Fibroblast of lung (primary cell): Measurements from ENCODE around the gene ID1. TPM values are rescaled to one million over a fixed set of nuclear protein-coding genes. Genes with fewer than 3 reads are reported as not detected.
"Not testable (repeated sequence)": the region's sequence is repeated elsewhere in the genome, so short reads cannot be mapped to it uniquely, and the experiment has no call there.

Experiments
- DNase-seq, 2 donors: peaks; one replicate each; pipeline versions ENCODE4 v3.0.0 to v3.0.0-alpha.2; 2010; ENCODE audit warnings: low read depth in 2 of 2
- H2AFZ ChIP-seq: 2 replicates; pipeline ENCODE4 v1.5.1; 2012; ENCODE audit warnings: low read length, control low read depth, inconsistent platforms
- H3K27ac ChIP-seq: 2 replicates; pipeline ENCODE4 v1.5.1; 2011; ENCODE audit warnings: low read length, control low read depth; ENCODE audit not compliant: insufficient read depth
- H3K27me3 ChIP-seq: 2 replicates; pipeline ENCODE4 v1.5.1; 2011; ENCODE audit warnings: mild to moderate bottlenecking, low read length; ENCODE audit not compliant: control insufficient read depth, insufficient read depth
- H3K36me3 ChIP-seq: 2 replicates; pipeline ENCODE4 v1.5.1; 2011; ENCODE audit warnings: low read length; ENCODE audit not compliant: control insufficient read depth, insufficient read depth
- H3K4me1 ChIP-seq: 2 replicates; pipeline ENCODE4 v1.5.1; 2011; ENCODE audit warnings: low read length; ENCODE audit not compliant: control insufficient read depth, insufficient read depth; ENCODE audit errors: extremely low read depth
- H3K4me2 ChIP-seq: 2 replicates; pipeline ENCODE4 v1.5.1; 2011; ENCODE audit warnings: low read length, control low read depth; ENCODE audit not compliant: insufficient read depth; ENCODE audit errors: extremely low read depth
- H3K4me3 ChIP-seq, 4 experiments: fragments of 200-600 bp in 1 of 4; sonication (generic) in 1 of 4; replicated peaks in 1 of 4; 2 replicates each; pipeline ENCODE4 v1.5.1; 2011 to 2016; ENCODE audit warnings: low read length in 4 of 4, low read depth in 3 of 4, mild to moderate bottlenecking in 3 of 4, control low read depth in 2 of 4, inconsistent platforms in 1 of 4, mixed read lengths in 1 of 4; ENCODE audit not compliant: insufficient read depth in 1 of 4; ENCODE audit errors: control extremely low read depth in 1 of 4
- H3K79me2 ChIP-seq: 2 replicates; pipeline ENCODE4 v1.5.1; 2012; ENCODE audit warnings: mild to moderate bottlenecking, low read length, inconsistent platforms; ENCODE audit not compliant: control insufficient read depth, insufficient read depth
- H3K9ac ChIP-seq: 2 replicates; pipeline ENCODE4 v1.5.1; 2011; ENCODE audit warnings: mild to moderate bottlenecking, low read length, control low read depth; ENCODE audit not compliant: insufficient read depth
- H3K9me3 ChIP-seq: 2 replicates; pipeline ENCODE4 v1.5.1; 2012; ENCODE audit warnings: low read depth, low read length; ENCODE audit not compliant: control insufficient read depth, insufficient read depth
- H4K20me1 ChIP-seq: 2 replicates; pipeline ENCODE4 v1.5.1; 2011; ENCODE audit warnings: low read length; ENCODE audit not compliant: control insufficient read depth, insufficient read depth; ENCODE audit errors: extremely low read depth
- EZH2 ChIP-seq: IDR thresholded peaks from 2 replicates; pipeline ENCODE4 v1.5.1; 2012; ENCODE audit warnings: low read length, control low read depth, mild to moderate bottlenecking; ENCODE audit errors: missing control alignments
- polyA plus RNA-seq, 2 donors: library from polyadenylated mRNA; depleted of rRNA in 1 of 2; stranded (reverse) in 1 of 2; unstranded in 1 of 2; fragments of >200 nt; gene quantifications; 2 replicates each; pipeline ENCODE4 v1.2.1, GENCODE V29; 2011 to 2012; ENCODE audit warnings: missing spikeins in 1 of 2
- total RNA-seq: library from RNA; depleted of rRNA; stranded (reverse); fragments of >200 nt; gene quantifications from 2 replicates; pipeline ENCODE4 v1.2.1, GENCODE V29; 2014
- TF ChIP-seq, protein P1 (sequence below), 2 donors: IDR thresholded peaks in 1 of 2; conservative IDR thresholded peaks in 1 of 2; 1 replicate in 1 of 2; 2 replicates in 1 of 2; pipeline ENCODE4 v1.5.1; 2011 to 2012; ENCODE audit warnings: low read length in 2 of 2, control low read depth in 1 of 2, inconsistent platforms in 1 of 2, low read depth in 1 of 2, mild to moderate bottlenecking in 1 of 2

Gene ID1
- total and polyA plus RNA-seq, 2 donors (not counting 1 experiment from before 2014, with no cell fraction given), result 14.5 to 27.4 TPM

DNA sequence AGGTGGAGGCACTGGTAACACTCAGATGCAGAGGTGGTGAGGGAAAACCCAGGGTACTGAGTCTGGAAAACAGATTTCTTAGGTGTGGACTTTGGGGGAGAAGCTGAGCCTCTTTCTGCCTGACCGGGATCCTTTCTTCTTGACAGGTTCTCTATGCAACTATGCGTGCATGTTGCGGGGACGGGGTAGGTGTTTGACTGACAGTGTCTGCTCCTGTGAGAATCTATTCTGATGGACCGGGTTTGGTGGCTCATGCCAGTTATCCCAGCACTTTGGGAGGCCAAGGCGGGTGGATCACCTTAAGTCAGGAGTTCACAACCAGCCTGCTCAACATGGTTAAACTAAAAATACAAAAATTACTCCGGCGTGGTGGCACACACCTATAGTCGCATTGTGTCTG lies 27.9 kb upstream of the ID1 start:
- H2AFZ ChIP-seq, result no peak overlapping the region
- no peak overlapping the region for H3K4me3 ChIP-seq
- H3K9ac ChIP-seq, result no peak overlapping the region
- no peak overlapping the region for H3K4me2 ChIP-seq
- no peaks in the 10 kb centered on the region for H3K27me3 ChIP-seq
- DNase-seq, result no peak
- no peak overlapping the region for H3K27ac ChIP-seq
- peaks cover 9% of the 10 kb centered on the region for H3K4me1 ChIP-seq
- no peaks in the 10 kb centered on the region for H3K36me3 ChIP-seq
- no peaks in the 10 kb centered on the region for H4K20me1 ChIP-seq
- H3K79me2 ChIP-seq, result no peaks in the 10 kb centered on the region
- TF ChIP-seq EZH2, result no peak
- TF ChIP-seq, protein P1, sequence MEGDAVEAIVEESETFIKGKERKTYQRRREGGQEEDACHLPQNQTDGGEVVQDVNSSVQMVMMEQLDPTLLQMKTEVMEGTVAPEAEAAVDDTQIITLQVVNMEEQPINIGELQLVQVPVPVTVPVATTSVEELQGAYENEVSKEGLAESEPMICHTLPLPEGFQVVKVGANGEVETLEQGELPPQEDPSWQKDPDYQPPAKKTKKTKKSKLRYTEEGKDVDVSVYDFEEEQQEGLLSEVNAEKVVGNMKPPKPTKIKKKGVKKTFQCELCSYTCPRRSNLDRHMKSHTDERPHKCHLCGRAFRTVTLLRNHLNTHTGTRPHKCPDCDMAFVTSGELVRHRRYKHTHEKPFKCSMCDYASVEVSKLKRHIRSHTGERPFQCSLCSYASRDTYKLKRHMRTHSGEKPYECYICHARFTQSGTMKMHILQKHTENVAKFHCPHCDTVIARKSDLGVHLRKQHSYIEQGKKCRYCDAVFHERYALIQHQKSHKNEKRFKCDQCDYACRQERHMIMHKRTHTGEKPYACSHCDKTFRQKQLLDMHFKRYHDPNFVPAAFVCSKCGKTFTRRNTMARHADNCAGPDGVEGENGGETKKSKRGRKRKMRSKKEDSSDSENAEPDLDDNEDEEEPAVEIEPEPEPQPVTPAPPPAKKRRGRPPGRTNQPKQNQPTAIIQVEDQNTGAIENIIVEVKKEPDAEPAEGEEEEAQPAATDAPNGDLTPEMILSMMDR (conservative IDR thresholded peaks at IDR 0.05 in 1 of 2, IDR thresholded peaks at IDR 0.05 in 1 of 2; ENCODE audit: low read depth in 1 of 2, low read length in 2 of 2), result no peak
- H3K9me3 ChIP-seq, result no peaks in the 10 kb centered on the region

DNA sequence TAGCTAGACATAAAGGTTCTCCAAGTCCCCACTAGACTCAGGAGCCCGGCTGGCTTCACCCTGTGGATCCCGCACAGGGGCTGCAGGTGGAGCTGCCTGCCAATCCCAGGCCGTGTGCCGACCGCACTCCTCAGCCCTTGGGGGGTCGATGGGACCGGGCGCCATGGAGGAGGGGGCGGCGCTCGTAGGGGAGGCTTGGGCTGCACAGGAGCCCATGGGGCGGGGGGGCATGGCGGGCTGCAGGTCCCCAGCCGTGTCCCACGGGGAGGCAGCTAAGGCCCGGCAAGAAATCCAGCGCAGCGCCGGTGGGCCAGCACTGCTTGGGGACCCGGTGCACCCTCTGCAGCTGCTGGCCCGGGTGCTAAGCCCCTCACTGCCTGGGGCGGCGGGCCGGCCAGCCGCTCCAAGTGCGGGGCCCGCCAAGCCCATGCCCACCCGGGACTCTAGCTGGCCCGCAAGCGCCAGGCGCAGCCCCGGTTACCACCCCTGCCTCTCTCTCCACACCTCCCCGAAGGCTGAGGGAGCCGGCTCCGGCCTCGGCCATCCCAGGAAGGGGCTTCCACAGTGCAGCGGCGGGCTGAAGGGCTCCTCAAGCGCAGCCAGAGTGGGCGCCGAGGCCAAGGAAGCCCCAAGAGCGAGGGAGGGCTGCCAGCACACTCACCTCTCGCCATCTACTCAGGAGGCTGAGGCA lies 26.5 kb upstream of the ID1 start:
- no peak for DNase-seq

DNA sequence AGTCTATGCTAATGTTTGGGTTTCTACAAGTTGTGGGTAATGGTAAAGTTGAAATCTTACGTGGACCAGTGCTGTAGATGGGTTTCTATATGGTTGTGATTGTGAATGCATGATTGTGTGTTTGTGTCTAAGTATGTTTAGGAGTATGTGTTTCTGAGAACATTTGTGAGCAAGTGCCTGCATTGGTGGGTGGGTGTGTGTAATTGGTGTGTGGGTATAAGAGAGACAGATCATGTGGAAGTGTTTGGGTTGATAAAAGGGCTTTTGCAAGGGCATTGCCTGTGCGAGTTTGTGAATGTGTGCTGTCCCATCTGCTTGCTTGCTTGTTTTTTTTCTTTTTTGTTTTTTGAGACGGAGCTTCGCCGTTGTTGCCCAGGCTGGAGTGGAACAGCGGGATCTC lies 25.8 kb upstream of the ID1 start:
- TF ChIP-seq, protein P1 (conservative IDR thresholded peaks at IDR 0.05 in 1 of 2, IDR thresholded peaks at IDR 0.05 in 1 of 2; ENCODE audit: low read depth in 1 of 2, low read length in 2 of 2), result no peak
- no peak for TF ChIP-seq EZH2
- H3K4me2 ChIP-seq, result no peak overlapping the region

More for the DNA sequence above, 26.5 kb upstream of the ID1 start:
- no peaks in the 10 kb centered on the region for H3K36me3 ChIP-seq
- TF ChIP-seq, protein P1 (conservative IDR thresholded peaks at IDR 0.05 in 1 of 2, IDR thresholded peaks at IDR 0.05 in 1 of 2; ENCODE audit: low read depth in 1 of 2, low read length in 2 of 2), result no peak
- TF ChIP-seq EZH2, result no peak
- no peaks in the 10 kb centered on the region for H3K27me3 ChIP-seq
- peaks cover 2% of the 10 kb centered on the region for H3K4me1 ChIP-seq
- H3K4me2 ChIP-seq, result no peak overlapping the region
- H3K9me3 ChIP-seq, result no peaks in the 10 kb centered on the region
- H3K27ac ChIP-seq, result no peak overlapping the region
- no peaks in the 10 kb centered on the region for H3K79me2 ChIP-seq
- no peaks in the 10 kb centered on the region for H4K20me1 ChIP-seq
- no peak overlapping the region for H3K9ac ChIP-seq
- H3K4me3 ChIP-seq, result no peak overlapping the region
- H2AFZ ChIP-seq, result no peak overlapping the region

DNA sequence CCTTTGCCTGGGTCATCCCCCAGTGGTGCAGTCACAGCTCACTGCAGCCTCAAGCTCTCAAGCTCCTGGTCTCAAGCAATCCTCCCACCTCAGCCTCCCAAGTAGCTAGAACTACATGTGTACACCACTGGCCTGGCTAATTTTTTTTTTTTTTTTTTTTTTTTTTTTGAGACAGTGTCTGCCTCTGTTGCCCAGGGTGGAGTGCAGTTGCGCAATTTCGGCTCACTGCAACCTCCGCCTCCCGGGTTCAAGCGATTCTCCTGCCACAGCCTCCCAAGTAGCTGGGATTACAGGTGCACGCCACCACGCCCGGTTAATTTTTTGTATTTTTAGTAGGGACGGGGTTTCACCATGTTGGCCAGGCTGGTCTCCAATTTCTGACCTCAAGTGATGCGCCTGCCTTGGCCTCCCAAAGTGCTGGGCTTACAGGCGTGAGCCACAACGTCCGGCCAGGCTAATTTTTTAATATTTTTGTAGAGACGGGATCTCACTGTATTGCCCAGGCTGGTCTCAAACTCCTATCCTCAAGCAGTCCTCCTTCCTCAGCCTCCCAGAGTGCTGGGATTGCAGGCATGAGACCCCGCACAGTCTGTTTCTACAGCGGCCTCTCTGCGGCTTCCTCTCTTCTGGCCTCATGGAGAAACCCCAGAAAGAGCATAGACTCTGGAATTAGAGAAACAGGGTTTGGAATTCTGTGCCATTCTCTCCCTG lies 25.0 kb upstream of the ID1 start:
- H3K27ac ChIP-seq, H3K9ac ChIP-seq, H3K27me3 ChIP-seq, H3K36me3 ChIP-seq, H3K9me3 ChIP-seq, H2AFZ ChIP-seq, H3K4me1 ChIP-seq, H3K79me2 ChIP-seq, DNase-seq, H4K20me1 ChIP-seq, H3K4me3 ChIP-seq, H3K4me2 ChIP-seq: not testable (repeated sequence)

More for the DNA sequence above, 25.8 kb upstream of the ID1 start:
- no peaks in the 10 kb centered on the region for H3K79me2 ChIP-seq
- H4K20me1 ChIP-seq, result no peaks in the 10 kb centered on the region
- H3K4me3 ChIP-seq, result no peak overlapping the region
- no peak overlapping the region for H2AFZ ChIP-seq
- H3K9me3 ChIP-seq, result no peaks in the 10 kb centered on the region
- H3K27me3 ChIP-seq, result no peaks in the 10 kb centered on the region
- DNase-seq, result no peak
- H3K27ac ChIP-seq, result no peak overlapping the region
- no peaks in the 10 kb centered on the region for H3K36me3 ChIP-seq
- peaks cover under 1% of the 10 kb centered on the region for H3K4me1 ChIP-seq
- H3K9ac ChIP-seq, result no peak overlapping the region
